ENCODE results near the gene MACROD2. TPM values are rescaled to one million over a fixed set of nuclear protein-coding genes. Genes with fewer than 3 reads are reported as not detected.

The MACROD2 gene
- total RNA-seq, 2 donors from 2014 or later: not detected

DNA sequence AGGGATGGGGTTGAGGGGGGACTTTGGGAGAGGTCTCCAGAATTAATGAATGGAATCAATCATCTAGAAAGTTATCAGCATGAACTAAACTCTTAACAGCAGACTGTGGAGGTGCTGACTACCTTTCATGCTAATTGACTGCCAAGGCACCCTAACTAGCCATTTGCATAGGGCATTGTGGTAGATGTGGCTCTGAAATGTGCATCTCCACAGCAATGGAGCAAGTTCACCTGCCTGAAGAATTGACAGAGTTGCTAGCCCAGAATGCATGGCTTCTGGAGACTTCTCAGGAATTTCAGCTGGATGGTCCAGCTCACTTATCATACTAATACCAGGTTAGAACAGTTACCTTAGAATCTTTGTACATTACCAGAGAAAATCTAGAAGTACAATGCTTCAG is 1832.3 kb downstream of the MACROD2 start:
- ATAC-seq (replicated peaks): no peak
- Mint-ChIP-seq H3K9me3 (peaks cover 9% of the 10 kb centered on the region), H3K4me3 (no peak overlapping the region), H3K27ac (no peak overlapping the region), H3K27me3 (no peaks in the 10 kb centered on the region), H3K4me1 (no peaks in the 10 kb centered on the region), H3K36me3 (ENCODE audit: low read depth) (no peaks in the 10 kb centered on the region)

DNA sequence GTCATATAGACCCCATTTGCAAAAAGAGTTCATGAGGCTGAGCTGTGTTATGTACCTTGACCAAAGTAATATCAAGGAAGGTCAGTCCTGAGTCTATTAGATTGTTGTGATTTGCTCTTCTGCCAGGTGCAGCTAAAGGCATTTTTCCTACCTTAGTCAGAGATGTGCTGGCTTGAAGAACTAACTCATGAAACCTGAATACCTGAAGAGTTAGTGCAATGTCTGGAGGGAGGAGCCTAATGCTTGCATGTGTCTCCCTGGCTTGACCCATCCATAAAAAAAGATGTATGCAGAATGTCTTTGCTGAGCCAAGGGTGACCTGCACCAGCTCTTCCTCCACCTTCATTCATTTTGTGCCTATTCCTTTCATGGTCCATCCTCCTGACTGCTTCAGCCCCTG is 1835.9 kb downstream of the MACROD2 start:
- no peak for ATAC-seq (replicated peaks)
- Mint-ChIP-seq H3K9me3 (peaks cover 7% of the 10 kb centered on the region), H3K4me3 (no peak overlapping the region), H3K27ac (no peak overlapping the region), H3K36me3 (ENCODE audit: low read depth) (no peaks in the 10 kb centered on the region), H3K4me1 (no peaks in the 10 kb centered on the region), H3K27me3 (no peaks in the 10 kb centered on the region)

DNA sequence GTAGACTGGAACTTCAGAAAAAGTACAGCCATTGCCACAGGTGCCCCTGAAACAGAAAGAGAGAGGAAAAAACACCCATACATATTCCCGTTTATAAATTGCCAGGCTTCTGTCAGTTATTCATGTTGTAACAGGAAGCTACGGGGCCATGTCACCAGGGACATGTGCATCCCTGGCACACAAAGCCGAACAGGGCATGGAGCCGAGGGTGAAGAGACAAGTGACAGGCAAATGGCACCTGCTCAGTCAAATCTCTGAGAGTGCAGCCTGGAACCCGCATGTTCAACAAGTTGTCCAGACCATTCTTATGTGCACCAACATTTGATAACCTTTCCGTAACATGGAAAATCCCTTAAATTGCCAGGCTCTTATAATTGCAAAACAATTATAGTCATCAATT is 1837.2 kb downstream of the MACROD2 start:
- H3K4me1 Mint-ChIP-seq: no peaks in the 10 kb centered on the region
- H3K36me3 Mint-ChIP-seq (ENCODE audit: low read depth): no peaks in the 10 kb centered on the region
- no peak overlapping the region for H3K4me3 Mint-ChIP-seq
- H3K9me3 Mint-ChIP-seq: peaks cover 7% of the 10 kb centered on the region
- H3K27me3 Mint-ChIP-seq: no peaks in the 10 kb centered on the region
- no peak for ATAC-seq (replicated peaks)
- H3K27ac Mint-ChIP-seq: no peak overlapping the region

DNA sequence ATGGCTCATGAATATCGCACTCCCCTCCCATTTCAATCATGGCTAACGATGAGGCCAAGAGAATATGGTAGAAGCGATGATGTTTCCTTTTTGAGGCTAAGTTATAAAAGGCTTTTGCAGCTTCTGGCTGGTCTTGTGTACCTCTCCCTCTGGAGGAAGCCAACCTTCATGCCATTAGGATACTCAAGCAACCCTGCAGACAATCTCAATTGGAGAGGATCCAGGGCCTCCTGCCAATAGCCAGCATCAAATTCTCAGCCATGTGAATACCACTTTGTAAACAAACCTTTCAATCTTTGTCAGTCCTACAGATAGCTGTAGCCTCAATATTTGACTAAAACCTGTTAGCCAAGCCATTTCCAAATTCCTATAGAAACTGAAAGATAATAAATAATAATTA is 1839.5 kb downstream of the MACROD2 start:
- ATAC-seq (replicated peaks): no peak
- Mint-ChIP-seq H3K27ac (no peak overlapping the region), H3K36me3 (ENCODE audit: low read depth) (no peaks in the 10 kb centered on the region), H3K4me1 (no peaks in the 10 kb centered on the region), H3K9me3 (peaks cover 8% of the 10 kb centered on the region), H3K4me3 (no peak overlapping the region), H3K27me3 (no peaks in the 10 kb centered on the region)

DNA sequence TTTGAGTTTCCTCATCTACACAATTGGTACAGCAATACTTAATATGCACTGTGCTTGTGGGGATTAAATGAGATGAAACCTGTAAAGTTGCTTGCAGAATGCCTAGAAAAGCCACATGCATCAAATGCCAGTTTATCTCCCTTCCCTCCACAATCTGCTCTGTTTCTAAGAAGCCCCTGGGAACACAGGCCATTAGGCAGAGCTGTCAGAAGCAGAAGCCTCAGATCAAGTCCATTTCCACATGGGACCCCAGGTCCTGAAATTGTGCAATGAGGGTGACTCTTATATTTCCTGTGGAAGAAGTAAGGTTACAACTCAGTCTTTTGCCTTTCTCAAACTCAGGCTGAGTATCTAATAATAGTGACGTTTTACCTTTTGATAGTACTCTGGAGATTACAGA is 1840.5 kb downstream of the MACROD2 start:
- Mint-ChIP-seq H3K4me3 (no peak overlapping the region), H3K36me3 (ENCODE audit: low read depth) (no peaks in the 10 kb centered on the region), H3K4me1 (no peaks in the 10 kb centered on the region), H3K9me3 (peaks cover 8% of the 10 kb centered on the region), H3K27ac (no peak overlapping the region), H3K27me3 (no peaks in the 10 kb centered on the region)
- ATAC-seq (replicated peaks): no peak

DNA sequence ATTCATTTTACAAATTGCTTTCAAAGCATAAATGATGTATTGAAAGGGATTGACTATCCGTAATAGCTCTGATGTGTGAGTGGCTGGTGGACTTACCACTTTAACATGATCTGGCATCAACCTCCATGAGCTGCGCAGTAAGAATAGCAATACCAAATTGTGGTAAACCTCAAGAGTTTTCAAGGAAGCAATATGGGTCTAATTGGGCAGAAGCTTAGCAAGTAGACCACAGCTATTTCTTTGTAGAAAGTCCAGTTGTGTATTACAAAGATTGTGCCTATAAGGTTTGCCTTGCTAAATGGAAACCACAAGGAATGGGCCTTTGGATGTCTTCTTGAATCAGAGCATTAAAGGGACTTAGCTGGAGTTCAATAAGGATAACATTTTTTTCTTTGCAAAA is 1841.3 kb downstream of the MACROD2 start:
- no peak overlapping the region for H3K4me3 Mint-ChIP-seq
- H3K4me1 Mint-ChIP-seq: no peaks in the 10 kb centered on the region
- H3K27me3 Mint-ChIP-seq: no peaks in the 10 kb centered on the region
- ATAC-seq (replicated peaks): no peak
- no peak overlapping the region for H3K27ac Mint-ChIP-seq
- H3K36me3 Mint-ChIP-seq (ENCODE audit: low read depth): no peaks in the 10 kb centered on the region
- H3K9me3 Mint-ChIP-seq: peaks cover 16% of the 10 kb centered on the region

DNA sequence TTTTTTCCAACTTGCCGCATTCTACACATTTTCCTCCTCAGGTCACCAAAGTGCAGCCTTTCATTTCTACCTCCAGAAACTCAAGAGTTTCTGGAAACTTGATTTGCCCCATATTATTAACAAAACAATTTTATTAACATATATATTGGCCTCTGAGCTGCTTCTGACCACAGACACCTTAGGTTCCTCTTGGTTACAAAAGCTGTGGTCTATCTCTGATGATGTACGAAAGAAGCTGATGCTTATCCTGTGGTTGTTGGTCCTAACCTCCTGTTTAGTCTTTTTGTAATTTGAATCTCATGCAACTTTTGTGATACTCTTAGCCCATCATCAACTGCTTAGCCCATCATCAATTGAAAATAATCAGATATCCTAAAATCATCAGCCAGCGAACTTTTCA is 1842.2 kb downstream of the MACROD2 start:
- Mint-ChIP-seq H3K27ac (no peak overlapping the region), H3K9me3 (peaks cover 19% of the 10 kb centered on the region), H3K4me1 (no peaks in the 10 kb centered on the region), H3K36me3 (ENCODE audit: low read depth) (no peaks in the 10 kb centered on the region), H3K27me3 (no peaks in the 10 kb centered on the region), H3K4me3 (no peak overlapping the region)
- ATAC-seq (replicated peaks): no peak

DNA sequence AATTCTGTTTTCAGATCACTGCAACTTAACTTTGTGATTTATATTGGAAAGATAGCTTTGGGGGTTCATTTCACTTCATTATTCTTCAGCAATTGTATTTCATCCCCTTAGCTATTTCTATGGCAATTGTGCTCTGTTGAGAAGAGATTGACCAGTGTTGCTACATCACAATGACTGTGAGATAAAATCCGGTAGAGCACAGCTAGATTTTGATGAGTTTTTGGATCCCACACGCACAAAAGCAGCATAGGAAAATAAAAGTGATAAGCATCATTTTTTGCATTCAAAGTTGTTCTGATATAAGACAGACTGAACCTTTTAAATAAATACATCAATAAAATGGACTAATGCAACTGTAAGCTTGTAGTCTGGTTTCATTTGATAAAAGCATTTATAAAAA is 1843.2 kb downstream of the MACROD2 start:
- no peak for ATAC-seq (replicated peaks)
- Mint-ChIP-seq H3K27me3 (no peaks in the 10 kb centered on the region), H3K36me3 (ENCODE audit: low read depth) (no peaks in the 10 kb centered on the region), H3K9me3 (peaks cover 19% of the 10 kb centered on the region), H3K27ac (no peak overlapping the region), H3K4me1 (no peaks in the 10 kb centered on the region), H3K4me3 (no peak overlapping the region)

DNA sequence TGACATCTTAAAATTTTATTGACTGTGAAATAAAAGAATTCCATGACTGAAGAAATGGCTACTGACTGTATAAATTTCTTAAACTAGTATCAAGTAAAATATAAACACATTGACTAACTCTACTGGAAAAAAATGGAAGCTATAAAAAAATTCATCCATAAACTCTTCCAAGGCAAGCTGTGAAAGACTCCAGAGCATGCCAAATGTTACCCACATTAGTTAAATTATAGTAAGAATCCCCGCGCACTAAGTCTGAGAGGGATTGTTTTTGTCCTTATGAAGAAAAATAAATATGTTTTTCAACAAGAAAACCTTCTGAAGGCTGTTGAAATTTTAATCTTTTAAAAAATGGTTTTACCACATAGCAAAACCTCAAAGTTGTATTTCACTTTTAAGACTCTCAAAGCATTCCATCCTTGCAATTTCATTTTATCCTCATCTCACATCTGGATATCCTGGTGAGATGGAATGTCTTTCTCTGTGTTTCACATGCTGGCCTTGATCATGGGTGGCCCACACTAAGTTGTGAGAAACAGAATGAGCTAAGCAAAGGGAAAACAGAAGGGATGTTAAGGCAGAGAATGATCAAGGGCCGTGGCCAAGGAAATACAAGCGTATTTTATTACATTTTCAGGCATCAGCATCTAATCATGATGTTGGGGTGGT is 1845.5 kb downstream of the MACROD2 start:
- Mint-ChIP-seq H3K36me3 (ENCODE audit: low read depth) (no peaks in the 10 kb centered on the region), H3K9me3 (peaks cover 15% of the 10 kb centered on the region), H3K27ac (no peak overlapping the region), H3K4me1 (no peaks in the 10 kb centered on the region), H3K27me3 (no peaks in the 10 kb centered on the region), H3K4me3 (no peak overlapping the region)
- no peak for ATAC-seq (replicated peaks)

DNA sequence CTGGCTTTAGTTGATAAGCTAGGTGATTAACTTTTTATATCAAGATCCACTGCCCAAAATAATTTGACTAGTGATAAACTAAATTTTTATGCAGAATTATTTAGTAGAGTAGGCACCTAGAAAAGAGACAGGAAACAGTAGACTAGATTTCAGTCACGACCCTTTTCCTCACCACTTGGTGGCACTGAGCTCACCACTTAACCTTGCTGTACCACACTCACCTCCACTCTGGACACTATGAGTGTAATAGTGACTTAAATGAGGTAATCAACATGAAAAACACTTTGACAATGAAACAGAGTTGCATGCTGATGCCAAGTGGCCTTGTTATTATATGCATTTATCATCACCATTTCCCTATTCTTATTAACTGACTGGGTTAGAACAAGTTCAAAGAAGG is 1847.6 kb downstream of the MACROD2 start:
- Mint-ChIP-seq H3K27ac (no peak overlapping the region), H3K9me3 (peaks cover 15% of the 10 kb centered on the region), H3K36me3 (ENCODE audit: low read depth) (no peaks in the 10 kb centered on the region), H3K27me3 (no peaks in the 10 kb centered on the region), H3K4me3 (no peak overlapping the region), H3K4me1 (no peaks in the 10 kb centered on the region)
- ATAC-seq (replicated peaks): no peak

DNA sequence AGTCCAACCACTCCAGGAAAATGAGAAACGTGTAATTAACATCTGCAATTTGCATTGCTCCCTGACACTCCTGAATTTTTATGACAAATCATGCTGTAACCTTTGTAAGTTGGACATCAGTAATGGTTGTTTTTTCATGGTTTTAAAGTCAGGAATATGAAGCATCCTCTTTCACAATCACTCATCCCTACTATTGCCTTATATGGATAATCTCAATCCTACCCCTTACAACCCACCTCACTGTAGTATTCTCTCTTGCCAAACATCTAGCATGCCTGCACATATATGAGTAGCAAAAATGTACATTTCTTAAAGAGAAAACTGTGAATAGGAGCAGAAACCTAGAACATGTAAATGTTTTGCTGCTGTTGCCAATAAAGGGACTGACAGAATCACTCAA is 1848.5 kb downstream of the MACROD2 start:
- ATAC-seq (replicated peaks): no peak
- peaks cover 16% of the 10 kb centered on the region for H3K9me3 Mint-ChIP-seq
- H3K36me3 Mint-ChIP-seq (ENCODE audit: low read depth): no peaks in the 10 kb centered on the region
- no peak overlapping the region for H3K4me3 Mint-ChIP-seq
- no peak overlapping the region for H3K27ac Mint-ChIP-seq
- no peaks in the 10 kb centered on the region for H3K4me1 Mint-ChIP-seq
- no peaks in the 10 kb centered on the region for H3K27me3 Mint-ChIP-seq

DNA sequence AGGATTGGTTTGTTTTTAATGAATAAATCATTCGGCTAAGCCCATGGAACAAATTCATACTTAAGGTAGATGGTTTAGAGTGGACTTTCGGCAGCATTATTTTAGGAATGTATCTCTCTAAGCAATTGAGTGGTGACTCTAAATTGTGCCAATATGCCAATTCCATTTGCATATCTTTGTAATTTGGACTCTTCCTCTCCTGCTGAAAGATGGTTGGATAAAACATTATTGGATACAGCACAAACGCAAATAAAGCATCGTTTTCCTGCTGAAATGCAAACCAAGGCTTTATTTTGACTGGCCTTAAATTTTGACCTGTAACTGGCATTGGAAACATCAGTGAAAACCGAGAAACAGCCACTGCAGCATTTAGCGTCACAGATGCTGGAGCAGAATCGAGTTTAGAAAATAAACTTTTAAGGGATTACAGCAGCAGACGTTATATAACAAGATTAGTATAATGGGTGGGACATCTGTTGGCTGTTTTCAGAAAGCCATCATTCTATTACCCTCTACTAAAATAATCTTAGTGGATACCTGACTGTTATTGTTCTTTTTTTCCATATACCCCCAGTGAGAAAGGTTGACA is 1852.0 kb downstream of the MACROD2 start:
- H3K27me3 Mint-ChIP-seq: no peaks in the 10 kb centered on the region
- no peak for ATAC-seq (replicated peaks)
- no peak overlapping the region for H3K27ac Mint-ChIP-seq
- no peak overlapping the region for H3K4me3 Mint-ChIP-seq
- H3K4me1 Mint-ChIP-seq: no peaks in the 10 kb centered on the region
- H3K36me3 Mint-ChIP-seq (ENCODE audit: low read depth): no peaks in the 10 kb centered on the region
- H3K9me3 Mint-ChIP-seq: peaks cover 12% of the 10 kb centered on the region

DNA sequence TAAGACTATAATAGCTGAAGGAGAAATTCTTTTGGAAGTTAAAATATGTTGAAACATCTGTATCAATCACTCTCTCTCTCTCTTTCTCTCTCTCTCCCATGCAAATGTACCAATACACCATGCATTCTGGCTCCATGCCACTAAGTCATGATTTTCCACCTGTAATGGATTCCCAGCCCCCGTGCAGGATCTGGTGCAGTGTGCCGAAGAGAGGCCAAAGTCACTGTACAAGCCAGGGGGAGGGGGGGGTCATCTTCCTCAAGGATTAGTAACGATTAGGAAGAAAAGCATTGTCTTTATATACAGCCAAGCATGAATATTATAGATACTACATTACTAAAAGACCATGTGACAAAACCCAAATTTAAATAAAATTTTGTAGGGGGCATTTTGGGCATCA is 1852.8 kb downstream of the MACROD2 start:
- no peaks in the 10 kb centered on the region for H3K27me3 Mint-ChIP-seq
- no peaks in the 10 kb centered on the region for H3K4me1 Mint-ChIP-seq
- no peaks in the 10 kb centered on the region for H3K36me3 Mint-ChIP-seq (ENCODE audit: low read depth)
- no peak overlapping the region for H3K4me3 Mint-ChIP-seq
- H3K27ac Mint-ChIP-seq: no peak overlapping the region
- H3K9me3 Mint-ChIP-seq: peaks cover 12% of the 10 kb centered on the region
- ATAC-seq (replicated peaks): no peak

DNA sequence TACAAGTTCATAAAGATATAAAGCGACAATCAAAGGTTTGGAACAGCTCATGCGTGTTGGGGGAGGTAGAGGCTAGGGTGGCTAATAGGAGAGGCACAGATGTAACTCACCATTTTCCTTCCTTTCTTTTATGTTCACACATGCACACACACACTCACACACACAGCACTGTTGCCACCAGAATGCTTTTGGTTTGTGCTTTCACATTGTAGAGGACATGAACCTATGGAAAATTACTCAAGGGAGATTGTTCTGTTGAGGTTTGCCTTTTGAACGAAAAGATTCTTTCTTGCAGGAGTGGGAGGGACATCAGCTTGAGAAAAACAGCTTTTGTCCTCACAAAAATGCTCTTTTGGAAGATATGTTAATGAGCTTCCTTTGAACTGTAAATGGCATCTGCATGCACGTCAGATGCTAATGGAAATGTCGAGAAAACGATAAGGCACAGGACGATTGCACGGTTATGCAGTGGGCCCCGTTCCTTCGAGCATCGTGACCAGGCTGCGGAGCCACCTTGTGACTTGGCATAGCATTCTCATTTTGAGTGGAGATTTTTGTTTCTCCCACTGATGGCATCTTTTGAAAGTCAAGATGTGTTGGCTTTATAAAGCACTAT is 1853.8 kb downstream of the MACROD2 start:
- Mint-ChIP-seq H3K36me3 (ENCODE audit: low read depth) (no peaks in the 10 kb centered on the region), H3K27ac (no peak overlapping the region), H3K4me3 (no peak overlapping the region), H3K9me3 (peaks cover 15% of the 10 kb centered on the region), H3K27me3 (no peaks in the 10 kb centered on the region), H3K4me1 (no peaks in the 10 kb centered on the region)
- ATAC-seq (replicated peaks): no peak

DNA sequence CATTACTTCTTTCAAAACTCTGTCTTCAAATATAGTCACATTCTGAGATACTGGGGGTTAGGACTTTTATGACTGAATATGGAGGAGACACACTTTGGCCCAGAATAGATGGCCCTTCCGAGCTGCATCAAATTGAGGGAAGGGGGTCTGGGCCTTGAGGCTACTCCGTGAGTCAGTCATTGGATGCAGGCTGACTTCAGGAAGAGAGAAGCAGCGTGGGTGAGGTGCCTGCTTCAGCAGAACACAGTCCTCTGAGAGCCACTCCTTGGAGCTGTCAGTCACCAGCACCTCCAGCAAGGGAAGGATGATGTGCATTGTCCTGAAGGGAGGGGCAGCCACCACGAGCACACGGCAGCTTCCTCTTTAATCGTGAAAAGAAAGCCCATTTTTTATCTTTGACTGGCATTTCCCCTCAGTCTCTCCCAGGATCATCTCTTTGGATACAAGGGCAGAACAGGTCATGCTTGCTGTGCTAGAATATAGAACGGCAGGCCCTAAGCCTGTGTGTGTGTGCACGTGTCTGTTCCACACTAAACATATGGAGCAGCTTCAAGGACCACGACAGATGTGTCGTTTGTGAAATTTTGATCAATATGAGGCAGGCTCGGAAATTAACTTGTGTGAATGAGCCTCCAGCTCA is 1856.4 kb downstream of the MACROD2 start:
- Mint-ChIP-seq H3K9me3 (peaks cover 17% of the 10 kb centered on the region), H3K27ac (no peak overlapping the region), H3K36me3 (ENCODE audit: low read depth) (no peaks in the 10 kb centered on the region), H3K27me3 (no peaks in the 10 kb centered on the region), H3K4me3 (no peak overlapping the region), H3K4me1 (no peaks in the 10 kb centered on the region)
- no peak for ATAC-seq (replicated peaks)
